ENCODE measurements around the gene TEK. TPM values are rescaled to one million over a fixed set of nuclear protein-coding genes. Genes with fewer than 3 reads are reported as not detected.

The TEK gene
- total RNA-seq, 2 donors from 2014 or later = not detected

- H3K9me3 Mint-ChIP-seq = no peaks in the 10 kb centered on the region
- no peak overlapping the region for H3K27ac Mint-ChIP-seq
- DNase-seq (ENCODE audit: low spot score in 2 of 2) (no peak), ATAC-seq (no peak)
- H3K36me3 Mint-ChIP-seq = no peaks in the 10 kb centered on the region
Measured at GRCh38 chr9:27154908-27155307, 45.9 kb downstream of the TEK start.

- Mint-ChIP-seq H3K27ac (no peak overlapping the region), H3K36me3 (no peaks in the 10 kb centered on the region), H3K9me3 (no peaks in the 10 kb centered on the region)
- ATAC-seq = no peak
- no peak for DNase-seq (ENCODE audit: low spot score in 2 of 2)
Measured at GRCh38 chr9:27157097-27157496, 48.1 kb downstream of the TEK start.

- ATAC-seq (no peak), DNase-seq (ENCODE audit: low spot score in 2 of 2) (no peak)
- Mint-ChIP-seq H3K9me3 (no peaks in the 10 kb centered on the region), H3K36me3 (no peaks in the 10 kb centered on the region), H3K27ac (no peak overlapping the region)
Measured at GRCh38 chr9:27157736-27158135, 48.7 kb downstream of the TEK start.

GRCh38 chr9:27160636-27161035, 51.6 kb downstream of the TEK start:
- no peak overlapping the region for H3K27ac Mint-ChIP-seq
- H3K36me3 Mint-ChIP-seq = no peaks in the 10 kb centered on the region
- H3K9me3 Mint-ChIP-seq = no peaks in the 10 kb centered on the region
- ATAC-seq (no peak), DNase-seq (ENCODE audit: low spot score in 2 of 2) (no peak)

GRCh38 chr9:27162045-27162444, 53.0 kb downstream of the TEK start:
- no peaks in the 10 kb centered on the region for H3K9me3 Mint-ChIP-seq
- no peak overlapping the region for H3K27ac Mint-ChIP-seq
- DNase-seq (ENCODE audit: low spot score in 2 of 2) = no peak
- no peak for ATAC-seq
- no peaks in the 10 kb centered on the region for H3K36me3 Mint-ChIP-seq

- Mint-ChIP-seq H3K27ac (no peak overlapping the region), H3K9me3 (peaks cover 3 to 8% of the 10 kb centered on the region in 2 donors), H3K36me3 (no peaks in the 10 kb centered on the region)
- no peak for ATAC-seq
- DNase-seq (ENCODE audit: low spot score in 2 of 2) = no peak
Measured at GRCh38 chr9:27165068-27165467, 56.0 kb downstream of the TEK start.

GRCh38 chr9:27165670-27166069, 56.6 kb downstream of the TEK start:
- Mint-ChIP-seq H3K27ac (no peak overlapping the region), H3K36me3 (no peaks in the 10 kb centered on the region), H3K9me3 (peaks cover 3 to 8% of the 10 kb centered on the region in 2 donors)
- ATAC-seq (no peak), DNase-seq (ENCODE audit: low spot score in 2 of 2) (no peak)

- DNase-seq (ENCODE audit: low spot score in 2 of 2) (no peak), ATAC-seq (no peak)
- Mint-ChIP-seq H3K27ac (no peak overlapping the region), H3K36me3 (no peaks in the 10 kb centered on the region), H3K9me3 (peaks cover 3 to 8% of the 10 kb centered on the region in 2 donors)
Measured at GRCh38 chr9:27168496-27168895, 59.5 kb downstream of the TEK start.

- Mint-ChIP-seq H3K36me3 (no peaks in the 10 kb centered on the region), H3K27ac (no peak overlapping the region), H3K9me3 (peaks cover 3 to 8% of the 10 kb centered on the region in 2 donors)
- ATAC-seq = no peak
- no peak for DNase-seq (ENCODE audit: low spot score in 2 of 2)
Measured at GRCh38 chr9:27168951-27169350, 59.9 kb downstream of the TEK start.

- peaks cover 0 to 8% of the 10 kb centered on the region in 2 donors for H3K9me3 Mint-ChIP-seq
Measured at GRCh38 chr9:27176971-27177370, 67.9 kb downstream of the TEK start.

GRCh38 chr9:27179245-27179865, 70.3 kb downstream of the TEK start:
- no peak for ATAC-seq
- Mint-ChIP-seq H3K9me3 (peaks cover 0 to 8% of the 10 kb centered on the region in 2 donors), H3K36me3 (no peaks in the 10 kb centered on the region), H3K27ac (no peak overlapping the region)
- DNase-seq (ENCODE audit: low spot score in 2 of 2) = no peak

More at GRCh38 chr9:27176971-27177370, 67.9 kb downstream of the TEK start:
- Mint-ChIP-seq H3K27ac (no peak overlapping the region), H3K36me3 (no peaks in the 10 kb centered on the region)
- ATAC-seq (no peak), DNase-seq (ENCODE audit: low spot score in 2 of 2) (no peak)

- ATAC-seq (no peak), DNase-seq (ENCODE audit: low spot score in 2 of 2) (no peak)
- peaks cover 0 to 4% of the 10 kb centered on the region in 2 donors for H3K9me3 Mint-ChIP-seq
- no peak overlapping the region for H3K27ac Mint-ChIP-seq
- H3K36me3 Mint-ChIP-seq = no peaks in the 10 kb centered on the region
Measured at GRCh38 chr9:27181381-27181780, 72.4 kb downstream of the TEK start.

- DNase-seq (ENCODE audit: low spot score in 2 of 2) (no peak), ATAC-seq (no peak)
- H3K9me3 Mint-ChIP-seq = peaks cover 0 to 4% of the 10 kb centered on the region in 2 donors
- H3K36me3 Mint-ChIP-seq = no peaks in the 10 kb centered on the region
- no peak overlapping the region for H3K27ac Mint-ChIP-seq
Measured at GRCh38 chr9:27182421-27182820, 73.4 kb downstream of the TEK start.

GRCh38 chr9:27183131-27183530, 74.1 kb downstream of the TEK start:
- Mint-ChIP-seq H3K36me3 (no peaks in the 10 kb centered on the region), H3K9me3 (peaks cover 0 to 4% of the 10 kb centered on the region in 2 donors), H3K27ac (no peak overlapping the region)
- DNase-seq (ENCODE audit: low spot score in 2 of 2) = no peak
- no peak for ATAC-seq

- ATAC-seq = no peak
- no peak for DNase-seq (ENCODE audit: low spot score in 2 of 2)
- Mint-ChIP-seq H3K27ac (no peak overlapping the region), H3K36me3 (no peaks in the 10 kb centered on the region), H3K9me3 (peaks cover 0 to 4% of the 10 kb centered on the region in 2 donors)
Measured at GRCh38 chr9:27183701-27184100, 74.7 kb downstream of the TEK start.

GRCh38 chr9:27184556-27185351, 75.7 kb downstream of the TEK start:
- ATAC-seq (no peak), DNase-seq (ENCODE audit: low spot score in 2 of 2) (no peak)
- H3K27ac Mint-ChIP-seq = no peak overlapping the region

GRCh38 chr9:27188426-27188825, 79.4 kb downstream of the TEK start:
- no peak for ATAC-seq
- H3K36me3 Mint-ChIP-seq = no peaks in the 10 kb centered on the region
- H3K27ac Mint-ChIP-seq = no peak overlapping the region
- DNase-seq (ENCODE audit: low spot score in 2 of 2) = no peak
- no peaks in the 10 kb centered on the region for H3K9me3 Mint-ChIP-seq

More at GRCh38 chr9:27184556-27185351, 75.7 kb downstream of the TEK start:
- Mint-ChIP-seq H3K36me3 (no peaks in the 10 kb centered on the region), H3K9me3 (no peaks in the 10 kb centered on the region)

GRCh38 chr9:27189426-27189825, 80.4 kb downstream of the TEK start:
- Mint-ChIP-seq H3K27ac (no peak overlapping the region), H3K9me3 (no peaks in the 10 kb centered on the region), H3K36me3 (no peaks in the 10 kb centered on the region)
- DNase-seq (ENCODE audit: low spot score in 2 of 2) = no peak
- ATAC-seq = no peak
